Left colon (tissue), 2 donors: Measurements from ENCODE around the gene RUFY4. TPM values are rescaled to one million over a fixed set of nuclear protein-coding genes. Genes with fewer than 3 reads are reported as not detected.
"Not testable (repeated sequence)": the region's sequence is repeated elsewhere in the genome, so short reads cannot be mapped to it uniquely, and the experiment has no call there.

Experiments used
- ATAC-seq: fragments of 200-7000 bp; cut with Tn5 transposase; one replicate; pipeline ENCODE4 v1.9.1; 2020; ENCODE audit warnings: mild to moderate bottlenecking, moderate library complexity
- DNase-seq, 2 donors: peaks; one replicate each; pipeline ENCODE4 v3.0.0-alpha.2; 2020
- intact Hi-C, 2 donors: fragments of 100-400 bp; cut with DNase I in 1 of 2; cut with micrococcal nuclease in 1 of 2; formaldehyde crosslinking; loops; one replicate each; pipeline versions ENCODE4 v1.11.2 to v1.14.0; 2022; cut with DNase I, micrococcal nuclease
- total RNA-seq, 2 donors: library from RNA; stranded (reverse); fragmentation: NEBNext Ultra II Directional; extraction: Animal tissue kit (Norgen Biotek cat#: 25700); gene quantifications; one replicate each; pipeline ENCODE4 v1.2.1, GENCODE V29; 2021
- donor health status: DM: no; HTN: no; CAD: no.
- donor health status: DM: yes; HTN: yes; CAD: no.

Gene RUFY4
- total RNA-seq, 2 donors from 2014 or later, result 0.28 to 0.76 TPM

- DNase-seq, result peak in 1 of 2 donors; percentile 31
- intact Hi-C loops, result no loop called here
- ATAC-seq, result no peak
Observed at GRCh38 chr2:218074031-218074430, 5.0 kb downstream of the RUFY4 start.

GRCh38 chr2:218075975-218076811 is 7.1 kb downstream of the RUFY4 start:
- ATAC-seq, result no peak
- no peak for DNase-seq
- intact Hi-C loops, result no loop called here

DNA sequence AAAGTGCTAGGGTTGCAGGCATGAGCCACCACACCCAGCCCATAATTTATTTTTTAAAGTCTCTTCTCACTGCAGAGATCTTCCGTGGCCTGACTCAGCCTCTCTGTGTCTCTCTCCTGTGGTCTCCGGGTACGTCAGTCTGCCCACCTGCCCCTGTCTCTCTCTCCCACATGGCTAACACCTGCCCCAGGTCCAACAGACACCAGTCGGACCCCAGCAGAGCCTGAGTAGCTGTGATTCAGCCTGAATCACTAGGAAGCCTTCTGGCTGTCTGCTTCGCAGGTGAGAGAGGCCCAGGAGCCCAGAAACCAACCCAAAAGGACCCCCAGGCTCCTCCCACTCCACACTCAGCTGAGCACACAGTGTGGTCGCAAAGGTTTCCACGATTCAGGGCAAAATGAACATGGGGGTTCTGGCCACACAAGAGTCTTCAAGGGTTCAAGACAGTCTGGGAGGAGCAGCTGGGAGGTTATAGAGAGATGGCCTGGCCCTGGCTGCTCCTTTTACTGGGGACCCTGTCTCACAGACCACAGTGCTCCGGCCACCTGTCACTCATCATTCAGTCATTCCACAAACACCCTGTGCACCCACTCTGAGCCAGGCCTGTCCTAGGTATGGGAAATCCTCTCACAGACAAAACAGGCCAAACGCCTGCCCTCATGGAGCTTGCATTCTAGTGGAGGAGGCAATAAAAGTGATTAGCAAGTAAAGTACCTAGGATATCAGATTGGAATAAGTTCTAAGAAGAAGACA is 8.6 kb downstream of the RUFY4 start:
- DNase-seq, result no peak
- no peak for ATAC-seq
- intact Hi-C loops, result no loop called here

GRCh38 chr2:218079943-218080913 is 11.2 kb downstream of the RUFY4 start:
- ATAC-seq (no peak), DNase-seq (no peak)
- intact Hi-C loops, result no loop called here

DNA sequence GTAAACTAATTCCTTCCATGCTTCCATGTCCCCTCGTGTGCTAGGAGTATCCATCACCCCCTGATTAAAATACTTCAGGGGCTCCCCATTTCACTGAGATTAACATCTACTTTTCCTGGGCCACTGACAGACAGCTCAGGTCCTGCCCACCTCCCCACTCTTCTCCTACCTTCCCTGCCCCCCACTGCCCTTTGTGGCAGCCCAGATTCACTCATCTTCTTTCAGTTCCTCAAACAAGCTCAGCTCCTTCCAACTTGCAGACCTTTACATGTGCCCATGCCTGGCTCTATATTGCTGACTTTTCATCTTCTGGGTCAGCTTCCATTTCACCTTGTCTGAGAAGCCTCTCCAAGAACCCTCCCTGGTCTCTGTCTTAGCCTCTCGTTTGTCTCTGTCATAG is 12.0 kb downstream of the RUFY4 start:
- DNase-seq (no peak), ATAC-seq (no peak)
- intact Hi-C loops, result no loop called here

DNA sequence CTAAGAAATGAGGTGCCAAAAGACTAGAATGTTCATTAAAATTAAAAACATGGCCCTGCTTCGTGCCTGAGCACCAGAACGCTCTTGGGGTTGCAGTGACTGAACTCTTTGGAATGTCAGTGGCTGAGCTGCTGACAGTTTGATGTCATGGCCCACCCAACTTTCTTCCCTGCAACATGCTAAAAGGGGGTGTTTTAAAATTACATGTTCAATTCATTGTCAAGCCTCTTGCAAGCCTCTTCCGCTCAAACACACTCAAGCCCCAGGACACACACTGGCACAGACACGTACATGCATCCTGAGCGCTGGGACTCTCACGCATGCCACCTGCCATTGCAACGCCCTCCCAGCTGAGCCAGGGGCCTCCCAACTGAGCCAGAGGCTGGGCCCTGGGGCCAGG is 12.6 kb downstream of the RUFY4 start:
- ATAC-seq (no peak), DNase-seq (no peak)
- intact Hi-C loops, result no loop called here

GRCh38 chr2:218082586-218083351 is 13.7 kb downstream of the RUFY4 start:
- DNase-seq, result no peak
- intact Hi-C loops, result no loop called here

DNA sequence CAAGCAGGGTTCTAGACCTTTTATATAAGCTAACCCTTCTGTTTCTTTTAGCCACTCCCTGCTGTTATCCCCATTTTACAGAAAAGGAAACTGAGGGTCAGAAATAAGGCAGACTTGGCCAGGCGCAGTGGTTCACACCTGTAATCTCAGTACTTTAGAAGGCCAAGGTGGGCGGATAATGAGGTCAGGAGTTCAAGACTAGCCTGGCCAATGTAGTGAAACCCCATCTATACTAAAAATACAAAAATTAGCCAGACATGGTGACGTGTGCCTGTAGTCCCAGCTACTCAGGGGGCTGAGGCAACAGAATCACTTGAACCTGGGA is 14.3 kb downstream of the RUFY4 start:
- DNase-seq (no peak), ATAC-seq (no peak)
- intact Hi-C loops, result no loop called here

More at GRCh38 chr2:218082586-218083351, 13.7 kb downstream of the RUFY4 start:
- no peak for ATAC-seq

GRCh38 chr2:218086478-218086877 is 17.4 kb downstream of the RUFY4 start:
- ATAC-seq, result no peak
- DNase-seq, result no peak
- intact Hi-C loops, result no loop called here

DNA sequence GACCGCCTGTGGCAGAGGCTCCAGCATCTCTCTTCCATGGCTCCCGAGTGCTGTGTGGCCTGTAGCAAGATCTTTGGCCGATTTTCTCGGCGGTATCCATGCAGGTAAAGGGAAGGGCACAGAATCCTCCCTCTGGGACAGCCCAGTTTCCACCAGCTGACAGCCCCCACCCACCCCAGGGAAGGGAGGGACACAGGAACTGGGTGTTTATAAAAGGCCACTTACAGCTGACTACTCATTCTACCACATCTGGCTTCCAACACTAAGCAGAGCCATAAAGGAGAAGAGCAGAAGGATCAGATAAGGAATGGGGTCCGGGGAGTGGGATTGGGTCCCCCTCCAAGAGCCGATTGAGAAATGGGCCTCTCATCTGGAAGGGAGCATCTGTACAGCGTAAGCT is 20.2 kb downstream of the RUFY4 start:
- DNase-seq (no peak), ATAC-seq (no peak)
- intact Hi-C loops, result no loop called here

DNA sequence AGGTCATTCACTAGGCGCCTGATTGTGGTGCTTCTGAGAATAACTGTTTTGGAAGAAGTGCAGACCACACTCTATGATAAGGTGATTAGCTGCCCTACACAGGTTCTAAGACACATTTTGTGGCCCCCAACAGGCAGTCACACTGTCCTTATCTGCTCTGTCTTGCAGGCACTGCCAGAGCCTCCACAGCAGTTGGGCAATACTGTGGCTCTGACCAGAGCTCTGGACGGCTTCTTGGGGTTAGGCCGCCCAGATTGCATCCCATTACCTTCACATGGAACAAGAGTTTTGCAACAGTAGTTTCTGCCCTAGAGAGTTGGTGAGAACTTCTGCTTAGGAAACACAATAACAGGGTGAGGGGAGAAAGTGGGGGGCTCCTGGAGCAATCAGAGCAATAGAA is 22.7 kb downstream of the RUFY4 start:
- no peak for DNase-seq
- no peak for ATAC-seq
- intact Hi-C loops, result no loop called here

- intact Hi-C loops, result no loop called here
- no peak for ATAC-seq
- DNase-seq, result no peak
Observed at GRCh38 chr2:218093879-218094278, 24.8 kb downstream of the RUFY4 start.

- ATAC-seq, result no peak
- no peak for DNase-seq
- intact Hi-C loops, result no loop called here
Observed at GRCh38 chr2:218095853-218096252, 26.8 kb downstream of the RUFY4 start.

- no peak for ATAC-seq
- intact Hi-C loops, result no loop called here
- DNase-seq, result no peak
Observed at GRCh38 chr2:218097975-218098374, 28.9 kb downstream of the RUFY4 start.

GRCh38 chr2:218108834-218109233 is 39.8 kb downstream of the RUFY4 start:
- intact Hi-C loops, ATAC-seq, DNase-seq: not testable (repeated sequence)

GRCh38 chr2:218121789-218122188 is 52.7 kb downstream of the RUFY4 start:
- ATAC-seq, intact Hi-C loops, DNase-seq: not testable (repeated sequence)

DNA sequence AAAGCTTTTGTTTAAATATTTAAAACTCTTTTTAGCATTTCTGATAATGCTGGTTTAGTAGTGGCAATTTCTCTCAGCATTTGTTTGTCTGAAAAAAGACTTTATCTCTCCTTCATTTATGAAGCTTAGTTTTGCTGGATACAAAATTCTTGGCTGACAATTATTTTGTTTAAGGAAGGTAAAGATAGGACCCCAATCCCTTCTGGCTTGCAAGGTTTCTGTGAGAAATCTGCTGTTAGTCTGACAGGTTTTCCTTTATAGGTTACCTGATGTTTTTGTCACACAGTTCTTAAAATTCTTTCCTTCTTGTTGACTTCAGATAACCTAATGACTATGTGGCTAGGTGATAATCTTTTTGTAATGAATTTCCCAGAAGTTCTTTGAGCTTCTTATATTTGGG is 53.2 kb downstream of the RUFY4 start:
- ATAC-seq, intact Hi-C loops, DNase-seq: not testable (repeated sequence)

DNA sequence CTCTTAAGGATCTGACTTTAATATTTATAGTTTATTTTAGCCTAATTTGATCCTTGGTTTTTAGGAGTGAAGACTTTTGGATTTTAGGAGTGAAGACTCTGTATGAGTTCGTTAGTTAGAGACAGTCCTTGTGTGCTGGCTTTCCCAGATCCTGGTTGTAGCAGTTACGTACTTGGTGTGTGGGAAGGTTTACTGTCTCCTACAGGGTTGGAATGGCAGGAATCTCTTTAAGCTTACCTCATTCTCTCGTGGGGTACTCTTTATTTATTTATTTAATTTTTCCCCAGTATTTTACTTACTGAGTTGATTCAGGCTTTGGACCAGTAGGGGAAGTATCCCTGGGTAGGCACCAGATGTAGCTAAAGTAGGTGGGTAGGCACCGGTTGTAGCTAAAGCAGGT is 54.9 kb downstream of the RUFY4 start:
- intact Hi-C loops, result no loop called here
- DNase-seq, result no peak
- no peak for ATAC-seq

GRCh38 chr2:218125095-218125494 is 56.0 kb downstream of the RUFY4 start:
- ATAC-seq, result no peak
- intact Hi-C loops, result no loop called here

More at GRCh38 chr2:218125095-218125494, 56.0 kb downstream of the RUFY4 start:
- no peak for DNase-seq
